Measurements from ENCODE around the gene ASGR2. TPM values are rescaled to one million over a fixed set of nuclear protein-coding genes. Genes with fewer than 3 reads are reported as not detected.
"Not testable (repeated sequence)": the region's sequence is repeated elsewhere in the genome, so short reads cannot be mapped to it uniquely, and the experiment has no call there.

The ASGR2 gene
- total RNA-seq, 1 experiment from 2014 or later, result not detected

DNA sequence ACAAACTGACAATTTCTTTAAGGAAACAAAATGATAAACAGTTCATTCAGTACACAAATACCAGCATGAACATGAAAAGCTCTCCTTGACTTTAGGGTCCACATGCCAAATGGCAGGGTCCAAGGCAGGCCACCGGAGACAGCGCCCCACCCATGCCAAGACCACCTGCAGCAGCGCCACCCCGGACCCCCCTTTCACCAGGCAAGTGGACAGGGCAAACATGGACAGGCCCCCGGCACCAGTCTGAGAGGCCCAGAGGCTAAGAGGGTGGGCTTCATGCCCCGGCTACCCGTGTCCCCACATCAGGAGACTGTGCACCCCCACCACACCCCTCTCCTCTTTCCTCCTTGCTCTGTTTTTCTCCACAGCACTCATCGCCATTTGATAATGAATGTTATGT is 14.7 kb upstream of the ASGR2 start:
- H3K4me2 ChIP-seq (ENCODE audit: low read length), result no peak overlapping the region
- H3K27me3 ChIP-seq (ENCODE audit: low read length), result no peaks in the 10 kb centered on the region
- DNase-seq (no peak), ATAC-seq (no peak)
- H3K9me2 ChIP-seq (replicated peaks; ENCODE audit: low read length), result no peaks in the 10 kb centered on the region
- no peaks in the 10 kb centered on the region for H3K4me1 ChIP-seq (ENCODE audit: insufficient read depth, low read length)
- POLR2A ChIA-PET (ENCODE audit: unreplicated experiment), result no interaction called here
- no peak overlapping the region for H3K9ac ChIP-seq (ENCODE audit: low read length)
- H3K4me3 ChIP-seq (ENCODE audit: low read length), result no peak overlapping the region
- no peak overlapping the region for H3K27ac ChIP-seq (ENCODE audit: low read length)
- CTCF ChIA-PET, result no interaction called here
- intact Hi-C loops (cut with micrococcal nuclease), result no loop called here
- H2AFZ ChIP-seq (ENCODE audit: low read length), result no peak overlapping the region
- H3K79me2 ChIP-seq (ENCODE audit: low read length), result no peaks in the 10 kb centered on the region
- H3F3A ChIP-seq (ENCODE audit: low read length, unreplicated experiment), result no peaks in the 10 kb centered on the region
- TF ChIP-seq EZH2 (IDR thresholded peaks at IDR 0.05; ENCODE audit: low read length, unreplicated experiment) (no peak), EZH2phosphoT487 (IDR thresholded peaks at IDR 0.05; ENCODE audit: borderline replicate concordance, low read length) (no peak)
- TF ChIP-seq, protein P1, sequence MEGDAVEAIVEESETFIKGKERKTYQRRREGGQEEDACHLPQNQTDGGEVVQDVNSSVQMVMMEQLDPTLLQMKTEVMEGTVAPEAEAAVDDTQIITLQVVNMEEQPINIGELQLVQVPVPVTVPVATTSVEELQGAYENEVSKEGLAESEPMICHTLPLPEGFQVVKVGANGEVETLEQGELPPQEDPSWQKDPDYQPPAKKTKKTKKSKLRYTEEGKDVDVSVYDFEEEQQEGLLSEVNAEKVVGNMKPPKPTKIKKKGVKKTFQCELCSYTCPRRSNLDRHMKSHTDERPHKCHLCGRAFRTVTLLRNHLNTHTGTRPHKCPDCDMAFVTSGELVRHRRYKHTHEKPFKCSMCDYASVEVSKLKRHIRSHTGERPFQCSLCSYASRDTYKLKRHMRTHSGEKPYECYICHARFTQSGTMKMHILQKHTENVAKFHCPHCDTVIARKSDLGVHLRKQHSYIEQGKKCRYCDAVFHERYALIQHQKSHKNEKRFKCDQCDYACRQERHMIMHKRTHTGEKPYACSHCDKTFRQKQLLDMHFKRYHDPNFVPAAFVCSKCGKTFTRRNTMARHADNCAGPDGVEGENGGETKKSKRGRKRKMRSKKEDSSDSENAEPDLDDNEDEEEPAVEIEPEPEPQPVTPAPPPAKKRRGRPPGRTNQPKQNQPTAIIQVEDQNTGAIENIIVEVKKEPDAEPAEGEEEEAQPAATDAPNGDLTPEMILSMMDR (conservative IDR thresholded peaks at IDR 0.05; ENCODE audit: low read depth, low read length), result no peak
- H4K20me1 ChIP-seq (ENCODE audit: low read length), result no peaks in the 10 kb centered on the region
- H3K36me3 ChIP-seq (ENCODE audit: low read depth, low read length), result no peaks in the 10 kb centered on the region
- no TSS peak for BruUV-seq (replicated peaks)
- no peaks in the 10 kb centered on the region for H3K9me3 ChIP-seq (ENCODE audit: low read length)

DNA sequence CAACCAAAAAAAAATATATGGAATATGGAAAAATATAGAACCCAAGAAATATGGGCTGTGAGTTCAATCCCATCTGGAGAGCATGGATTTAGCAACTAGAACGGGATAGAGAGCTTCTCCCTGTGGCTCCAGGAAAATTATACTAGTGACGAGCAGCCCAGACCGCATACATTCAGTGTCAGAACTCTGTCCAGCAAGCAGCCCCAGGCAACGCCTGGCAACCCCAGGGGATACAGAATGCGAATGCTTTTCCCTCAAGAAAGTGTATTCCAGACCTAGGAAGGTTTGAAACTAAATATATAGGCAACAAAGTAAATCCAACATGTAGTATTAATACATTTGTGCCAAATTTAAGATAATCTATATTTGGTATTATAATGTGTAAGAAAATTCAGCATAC is 13.5 kb upstream of the ASGR2 start:
- no peaks in the 10 kb centered on the region for H3F3A ChIP-seq (ENCODE audit: low read length, unreplicated experiment)

DNA sequence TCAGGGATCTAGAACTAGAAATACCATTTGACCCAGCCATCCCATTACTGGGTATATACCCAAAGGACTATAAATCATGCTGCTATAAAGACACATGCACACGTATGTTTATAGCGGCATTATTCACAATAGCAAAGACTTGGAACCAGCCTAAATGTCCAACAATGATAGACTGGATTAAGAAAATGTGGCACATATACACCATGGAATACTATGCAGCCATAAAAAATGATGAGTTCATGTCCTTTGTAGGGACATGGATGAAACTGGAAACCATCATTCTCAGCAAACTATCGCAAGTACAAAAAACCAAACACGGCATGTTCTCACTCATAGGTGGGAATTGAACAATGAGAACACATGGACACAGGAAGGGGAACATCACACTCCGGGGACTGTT is 12.9 kb upstream of the ASGR2 start:
- H4K20me1 ChIP-seq (ENCODE audit: low read length); H3F3A ChIP-seq (ENCODE audit: low read length, unreplicated experiment); H3K4me1 ChIP-seq (ENCODE audit: insufficient read depth, low read length); H3K4me3 ChIP-seq (ENCODE audit: low read length); H3K36me3 ChIP-seq (ENCODE audit: low read depth, low read length); H3K9me3 ChIP-seq (ENCODE audit: low read length); H3K27me3 ChIP-seq (ENCODE audit: low read length); DNase-seq; H3K79me2 ChIP-seq (ENCODE audit: low read length); H2AFZ ChIP-seq (ENCODE audit: low read length); H3K27ac ChIP-seq (ENCODE audit: low read length); H3K9me2 ChIP-seq (replicated peaks; ENCODE audit: low read length); intact Hi-C loops (cut with micrococcal nuclease); POLR2A ChIA-PET (ENCODE audit: unreplicated experiment); CTCF ChIA-PET; H3K4me2 ChIP-seq (ENCODE audit: low read length); H3K9ac ChIP-seq (ENCODE audit: low read length); ATAC-seq; BruUV-seq (replicated peaks): not testable (repeated sequence)

More for the DNA sequence above, 13.5 kb upstream of the ASGR2 start:
- H4K20me1 ChIP-seq (ENCODE audit: low read length), result no peaks in the 10 kb centered on the region
- H3K9me3 ChIP-seq (ENCODE audit: low read length), result no peaks in the 10 kb centered on the region
- H3K27me3 ChIP-seq (ENCODE audit: low read length), result no peaks in the 10 kb centered on the region
- TF ChIP-seq EZH2 (IDR thresholded peaks at IDR 0.05; ENCODE audit: low read length, unreplicated experiment) (no peak), EZH2phosphoT487 (IDR thresholded peaks at IDR 0.05; ENCODE audit: borderline replicate concordance, low read length) (no peak)
- TF ChIP-seq, protein P1 (conservative IDR thresholded peaks at IDR 0.05; ENCODE audit: low read depth, low read length), result no peak
- no peak overlapping the region for H2AFZ ChIP-seq (ENCODE audit: low read length)
- H3K4me3 ChIP-seq (ENCODE audit: low read length), result no peak overlapping the region
- H3K4me1 ChIP-seq (ENCODE audit: insufficient read depth, low read length), result no peaks in the 10 kb centered on the region
- no TSS peak for BruUV-seq (replicated peaks)
- H3K9ac ChIP-seq (ENCODE audit: low read length), result no peak overlapping the region
- no peaks in the 10 kb centered on the region for H3K9me2 ChIP-seq (replicated peaks; ENCODE audit: low read length)
- no peaks in the 10 kb centered on the region for H3K36me3 ChIP-seq (ENCODE audit: low read depth, low read length)
- no peak for DNase-seq
- no peak for ATAC-seq
- intact Hi-C loops (cut with micrococcal nuclease), result no loop called here
- H3K27ac ChIP-seq (ENCODE audit: low read length), result no peak overlapping the region
- no peaks in the 10 kb centered on the region for H3K79me2 ChIP-seq (ENCODE audit: low read length)
- no peak overlapping the region for H3K4me2 ChIP-seq (ENCODE audit: low read length)
- ChIA-PET POLR2A (ENCODE audit: unreplicated experiment) (no interaction called here), CTCF (no interaction called here)

DNA sequence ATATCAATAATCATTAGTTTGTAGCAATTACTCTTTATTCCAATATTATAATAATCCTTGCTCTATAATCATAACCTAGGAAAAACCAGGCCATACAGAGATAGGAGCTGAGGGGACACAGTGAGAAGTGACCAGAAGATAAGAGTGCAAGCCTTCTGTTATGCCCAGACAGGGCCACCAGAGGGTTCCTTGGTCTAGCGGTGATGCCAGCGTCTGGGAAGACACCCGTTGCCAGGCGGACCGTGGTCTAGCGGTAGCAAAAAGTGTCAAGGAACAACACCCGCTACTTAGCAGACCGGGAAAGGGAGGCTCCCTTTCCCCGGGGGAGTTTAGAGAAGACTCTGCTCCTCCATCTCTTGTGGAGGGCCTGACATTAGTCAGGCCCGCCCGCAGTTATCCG is 11.8 kb upstream of the ASGR2 start:
- H3K36me3 ChIP-seq (ENCODE audit: low read depth, low read length); H3K4me1 ChIP-seq (ENCODE audit: insufficient read depth, low read length); H2AFZ ChIP-seq (ENCODE audit: low read length); intact Hi-C loops (cut with micrococcal nuclease); H3K4me2 ChIP-seq (ENCODE audit: low read length); H3K4me3 ChIP-seq (ENCODE audit: low read length); H3F3A ChIP-seq (ENCODE audit: low read length, unreplicated experiment); BruUV-seq (replicated peaks); H4K20me1 ChIP-seq (ENCODE audit: low read length); POLR2A ChIA-PET (ENCODE audit: unreplicated experiment); H3K9ac ChIP-seq (ENCODE audit: low read length); H3K9me3 ChIP-seq (ENCODE audit: low read length); ATAC-seq; H3K79me2 ChIP-seq (ENCODE audit: low read length); DNase-seq; H3K27ac ChIP-seq (ENCODE audit: low read length); H3K27me3 ChIP-seq (ENCODE audit: low read length); H3K9me2 ChIP-seq (replicated peaks; ENCODE audit: low read length); CTCF ChIA-PET: not testable (repeated sequence)

All from PC-3 (cell line).